H9 (cell line): ENCODE data around the gene MRPL40. TPM values are rescaled to one million over a fixed set of nuclear protein-coding genes. Genes with fewer than 3 reads are reported as not detected.

Source experiments
- DNase-seq: peaks from one replicate; pipeline ENCODE4 v3.0.0-alpha.2; 2017
- H2AFZ ChIP-seq: one replicate; pipeline ENCODE4 v1.6.1; 2013; ENCODE audit warnings: mild to moderate bottlenecking, low read length, control low read depth, moderate library complexity
- H2AK5ac ChIP-seq: 2 replicates; pipeline ENCODE4 v1.6.1; 2013; ENCODE audit warnings: low read length, control low read depth, mixed read lengths; ENCODE audit not compliant: insufficient read length
- H2BK120ac ChIP-seq: one replicate; pipeline ENCODE4 v1.6.1; 2013; ENCODE audit warnings: low read depth, mild to moderate bottlenecking, low read length, control low read depth, inconsistent platforms; ENCODE audit not compliant: poor library complexity, severe bottlenecking
- H2BK12ac ChIP-seq: 2 replicates; pipeline ENCODE4 v1.6.1; 2013; ENCODE audit warnings: low read length, control low read depth, mixed read lengths, low read depth; ENCODE audit not compliant: insufficient read length
- H2BK15ac ChIP-seq: 2 replicates; pipeline ENCODE4 v1.6.1; 2013; ENCODE audit warnings: low read depth, low read length, control low read depth
- H2BK20ac ChIP-seq: one replicate; pipeline ENCODE4 v1.6.1; 2013; ENCODE audit warnings: low read depth, mild to moderate bottlenecking, low read length, control low read depth, inconsistent platforms; ENCODE audit not compliant: poor library complexity, severe bottlenecking
- H2BK5ac ChIP-seq: 2 replicates; pipeline ENCODE4 v1.6.1; 2013; ENCODE audit warnings: low read length, control low read depth, mixed read lengths; ENCODE audit not compliant: insufficient read length
- H3K14ac ChIP-seq: 2 replicates; pipeline ENCODE4 v1.6.1; 2013; ENCODE audit warnings: low read length, control low read depth; ENCODE audit not compliant: insufficient read depth
- H3K18ac ChIP-seq: 2 replicates; pipeline ENCODE4 v1.6.1; 2013; ENCODE audit warnings: low read depth, mild to moderate bottlenecking, mixed read lengths, low read length, control low read depth; ENCODE audit not compliant: insufficient read length
- H3K23ac ChIP-seq: 2 replicates; pipeline ENCODE4 v1.6.1; 2013; ENCODE audit warnings: low read length, control low read depth, mixed read lengths, low read depth; ENCODE audit not compliant: insufficient read length
- H3K23me2 ChIP-seq: 2 replicates; pipeline ENCODE4 v1.6.1; 2013; ENCODE audit warnings: low read depth, mild to moderate bottlenecking, mixed read lengths, low read length, control low read depth; ENCODE audit not compliant: insufficient read length, poor library complexity, severe bottlenecking
- H3K27ac ChIP-seq: 2 replicates; pipeline ENCODE4 v1.5.1; 2013; ENCODE audit warnings: low read length, control low read depth, mixed read lengths, low read depth; ENCODE audit not compliant: insufficient read length
- H3K27me3 ChIP-seq: 2 replicates; pipeline ENCODE4 v1.6.1; 2013; ENCODE audit warnings: low read length, control low read depth, inconsistent platforms; ENCODE audit not compliant: insufficient read depth
- H3K4ac ChIP-seq: 2 replicates; pipeline ENCODE4 v1.6.1; 2013; ENCODE audit warnings: low read depth, mild to moderate bottlenecking, control low read depth, inconsistent platforms, low read length, moderate library complexity
- H3K4me1 ChIP-seq: 2 replicates; pipeline ENCODE4 v1.6.1; 2013; ENCODE audit warnings: low read length, control low read depth, inconsistent platforms; ENCODE audit not compliant: insufficient read depth
- H3K4me2 ChIP-seq: 2 replicates; pipeline ENCODE4 v1.6.1; 2013; ENCODE audit warnings: low read length, control low read depth, mixed read lengths; ENCODE audit not compliant: insufficient read length, insufficient read depth
- H3K56ac ChIP-seq: 2 replicates; pipeline ENCODE4 v1.6.1; 2013; ENCODE audit warnings: low read depth, mild to moderate bottlenecking, mixed read lengths, low read length, control low read depth; ENCODE audit not compliant: insufficient read length
- H3K79me1 ChIP-seq: 2 replicates; pipeline ENCODE4 v1.6.1; 2013; ENCODE audit warnings: low read depth, mild to moderate bottlenecking, moderate library complexity, low read length, control low read depth, inconsistent platforms; ENCODE audit not compliant: insufficient read depth, poor library complexity, severe bottlenecking
- H3K79me2 ChIP-seq: 2 replicates; pipeline ENCODE4 v1.6.1; 2013; ENCODE audit warnings: low read length, control low read depth, inconsistent platforms; ENCODE audit not compliant: insufficient read depth
- H3K9ac ChIP-seq: 2 replicates; pipeline ENCODE4 v1.6.1; 2013; ENCODE audit warnings: low read length, control low read depth, mixed read lengths; ENCODE audit not compliant: insufficient read length; ENCODE audit errors: extremely low read depth
- H3K9me3 ChIP-seq: one replicate; pipeline ENCODE4 v1.6.1; 2013; ENCODE audit warnings: low read depth, low read length, inconsistent platforms; ENCODE audit not compliant: control insufficient read depth
- H3T11ph ChIP-seq: one replicate; pipeline ENCODE4 v1.6.1; 2013; ENCODE audit warnings: mild to moderate bottlenecking, low read length, control low read depth, inconsistent platforms
- H4K20me1 ChIP-seq: one replicate; pipeline ENCODE4 v1.6.1; 2013; ENCODE audit not compliant: control insufficient read depth, insufficient read length, insufficient read depth
- H4K5ac ChIP-seq: 2 replicates; pipeline ENCODE4 v1.6.1; 2013; ENCODE audit warnings: low read depth, mild to moderate bottlenecking, mixed read lengths, low read length, control low read depth; ENCODE audit not compliant: insufficient read length
- H4K8ac ChIP-seq: replicated peaks from 2 replicates; pipeline ENCODE4 v1.6.1; 2013; ENCODE audit warnings: low read length, control low read depth, mixed read lengths, low read depth; ENCODE audit not compliant: insufficient read length
- H4K91ac ChIP-seq: 2 replicates; pipeline ENCODE4 v1.6.1; 2013; ENCODE audit warnings: low read depth, mild to moderate bottlenecking, moderate library complexity, mixed read lengths, low read length, control low read depth; ENCODE audit not compliant: insufficient read length
- H3K27ac Mint-ChIP-seq, 3 experiments: 2 replicates in 2 of 3; 3 replicates in 1 of 3; pipeline ENCODE4 v1.8.0; 2020 to 2021; ENCODE audit warnings: mixed read lengths in 3 of 3, mild to moderate bottlenecking in 1 of 3, moderate library complexity in 1 of 3
- H3K27me3 Mint-ChIP-seq: 2 replicates; pipeline ENCODE4 v1.8.0; 2021; ENCODE audit warnings: low read depth, mild to moderate bottlenecking, moderate library complexity, mixed read lengths
- H3K36me3 Mint-ChIP-seq, 3 experiments: 2 replicates in 2 of 3; 3 replicates in 1 of 3; pipeline ENCODE4 v1.8.0; 2020 to 2021; ENCODE audit warnings: low read depth in 3 of 3, mixed read lengths in 3 of 3; ENCODE audit not compliant: insufficient read depth in 1 of 3
- H3K4me1 Mint-ChIP-seq, 2 experiments: 2 replicates each; pipeline ENCODE4 v1.8.0; 2020; ENCODE audit warnings: mixed read lengths in 2 of 2
- H3K4me3 Mint-ChIP-seq, 2 experiments: 2 replicates in 1 of 2; 3 replicates in 1 of 2; pipeline ENCODE4 v1.8.0; 2020 to 2021; ENCODE audit warnings: mild to moderate bottlenecking in 2 of 2, mixed read lengths in 2 of 2, moderate library complexity in 1 of 2
- H3K9me3 Mint-ChIP-seq, 2 experiments: 2 replicates in 1 of 2; 3 replicates in 1 of 2; pipeline ENCODE4 v1.8.0; 2020; ENCODE audit warnings: mild to moderate bottlenecking in 2 of 2, mixed read lengths in 2 of 2, moderate library complexity in 1 of 2
- CTCF ChIP-seq: fragments of 200-600 bp; sonication (generic); conservative IDR thresholded peaks from 3 replicates; pipeline ENCODE4 v1.8.0; 2021; ENCODE audit warnings: antibody characterized with exemption, mild to moderate bottlenecking
- WGBS: extraction: QIAGEN DNeasy Blood & Tissue Kit; methylation state at CpG from one replicate; pipeline ENCODE4 v1.1.7; 2013; ENCODE audit warnings: missing lambda C conversion rate, low lambda C conversion rate, mixed read lengths; ENCODE audit not compliant: insufficient read length; ENCODE audit errors: extremely low coverage; 5-methylcytosine and 5-hydroxymethylcytosine counted together
- total RNA-seq: library from RNA; stranded (reverse); gene quantifications from 2 replicates; pipeline ENCODE4 v1.2.1, GENCODE V29; 2021

MRPL40 gene
- total RNA-seq, 1 experiment from 2014 or later: 15.2 TPM

GRCh38 chr22:19406846-19407245, 25.5 kb upstream of the MRPL40 start:
- Histone ChIP-seq H2AFZ (no peak overlapping the region), H3K9me3 (no peaks in the 10 kb centered on the region), H3K23me2 (no peaks in the 10 kb centered on the region), H4K20me1 (no peaks in the 10 kb centered on the region), H2BK20ac (no peak overlapping the region), H3K56ac (no peak overlapping the region), H2AK5ac (no peak overlapping the region), H3K27ac (no peak overlapping the region), H2BK15ac (no peak overlapping the region), H3K23ac (no peak overlapping the region), H4K8ac (no peak overlapping the region), H3K79me2 (no peaks in the 10 kb centered on the region; the same call in 1 of the 2 replicates), H2BK5ac (no peak overlapping the region), H3K18ac (no peak overlapping the region), H2BK120ac (no peak overlapping the region), H4K5ac (no peak overlapping the region), H3K4ac (no peak overlapping the region), H3T11ph (no peak overlapping the region), H3K4me2 (no peak overlapping the region), H3K14ac (no peak overlapping the region), H3K9ac (no peak overlapping the region), H3K4me1 (no peaks in the 10 kb centered on the region), H4K91ac (no peak overlapping the region), H2BK12ac (no peak overlapping the region), H3K79me1 (no peaks in the 10 kb centered on the region), H3K27me3 (no peaks in the 10 kb centered on the region)
- WGBS: no CpG with 5 or more reads among the region's 4 CpGs
- H3K27me3 Mint-ChIP-seq: no peaks in the 10 kb centered on the region
- no peak for TF ChIP-seq CTCF
- no peaks in the 10 kb centered on the region for H3K4me1 Mint-ChIP-seq
- DNase-seq: no peak
- H3K36me3 Mint-ChIP-seq: peaks cover 34 to 69% (median 48%) of the 10 kb centered on the region in 3 experiments; a peak in 6 of 7 replicates
- no peak overlapping the region; a peak in 1 of 7 replicates for H3K27ac Mint-ChIP-seq
- H3K4me3 Mint-ChIP-seq: no peak overlapping the region
- H3K9me3 Mint-ChIP-seq: no peaks in the 10 kb centered on the region
